ENCODE data around the gene RPRD2. TPM values are rescaled to one million over a fixed set of nuclear protein-coding genes. Genes with fewer than 3 reads are reported as not detected.

The RPRD2 gene
- total RNA-seq, 1 experiment from 2014 or later, result 26.7 TPM

DNA sequence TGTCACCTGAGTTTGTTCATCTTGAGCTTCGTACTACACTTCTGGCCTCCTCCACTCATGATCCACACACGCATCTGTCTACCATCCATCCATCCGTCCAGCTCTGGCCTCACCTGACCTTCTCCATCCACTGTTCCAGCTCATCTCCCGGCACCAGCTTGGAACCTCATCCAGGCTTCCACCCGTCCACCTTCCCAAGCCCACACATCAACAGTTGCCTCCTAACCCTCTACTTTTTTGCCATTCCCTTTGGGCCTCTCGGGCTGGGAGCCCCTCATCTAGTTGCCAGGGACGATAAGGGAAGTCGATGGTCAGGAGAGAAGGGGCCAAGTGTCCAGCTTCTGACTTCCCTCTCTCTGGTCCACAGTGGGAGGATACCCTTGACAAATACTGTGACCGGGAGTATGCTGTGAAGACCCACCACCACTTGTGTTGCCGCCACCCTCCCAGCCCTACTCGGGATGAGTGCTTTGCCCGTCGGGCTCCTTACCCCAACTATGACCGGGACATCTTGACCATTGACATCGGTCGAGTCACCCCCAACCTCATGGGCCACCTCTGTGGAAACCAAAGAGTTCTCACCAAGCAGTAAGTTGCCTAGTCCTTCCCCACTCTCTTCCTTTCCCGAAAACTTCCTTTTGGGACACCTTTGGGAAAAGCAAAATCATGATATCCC is 148.2 kb downstream of the RPRD2 start (continued):
- TF ChIP-seq ZFX (IDR thresholded peaks at IDR 0.05) (no peak), POLR2AphosphoS5 (IDR thresholded peaks at IDR 0.05; ENCODE audit: low read depth, low read length) (no peak), SIN3A (IDR thresholded peaks at IDR 0.05; ENCODE audit: low read depth) (no peak), TCF7L2 (IDR thresholded peaks at IDR 0.05; ENCODE audit: borderline replicate concordance, extremely low read depth, insufficient read depth, insufficient read length) (no peak), CEBPB (IDR thresholded peaks at IDR 0.05; ENCODE audit: low read depth) (no peak), JUND (IDR thresholded peaks at IDR 0.05) (no peak)

DNA sequence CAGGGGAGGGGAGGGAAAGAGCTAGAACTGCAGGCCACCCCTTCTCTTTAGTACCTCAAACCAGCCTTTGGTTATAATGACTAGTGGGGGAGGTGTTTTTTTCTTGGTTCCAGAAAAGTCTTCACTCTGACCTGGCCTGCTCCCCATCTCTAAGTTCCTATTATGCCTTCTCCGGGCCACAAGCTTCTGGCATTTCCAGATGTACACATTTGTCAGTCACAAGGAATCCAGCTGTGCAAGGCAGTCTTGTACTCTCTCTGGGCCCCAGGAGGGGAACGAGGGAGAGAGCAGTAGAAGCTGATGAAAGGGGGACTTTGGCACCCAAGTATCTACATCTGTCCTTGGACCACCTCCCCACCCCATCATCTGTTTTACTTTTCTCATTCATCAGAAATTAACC is 148.9 kb downstream of the RPRD2 start:
- POLR2A ChIA-PET, result no interaction called here
- H3K27me3 ChIP-seq (ENCODE audit: insufficient read depth, low read length), result no peaks in the 10 kb centered on the region
- no TSS peak for BruUV-seq (replicated peaks)
- DNase-seq (ENCODE audit: low read depth, low spot score) (no peak), ATAC-seq (no peak)
- CTCF ChIA-PET, result interaction anchor here (1.5 kb wide), 1 partner anchor 20 kb away, joined by 10 read pairs; no protein-coding TSS in a partner anchor
- intact Hi-C loops (cut with micrococcal nuclease), result no loop called here
- H3K36me3 ChIP-seq (ENCODE audit: control insufficient read depth in 1 of 2, insufficient read depth in 2 of 2, low read length in 2 of 2), result no peaks in the 10 kb centered on the region
- no peak overlapping the region for H3K27ac ChIP-seq (ENCODE audit: low read depth, low read length)
- H3K9me2 ChIP-seq (ENCODE audit: insufficient read depth), result no peaks in the 10 kb centered on the region
- H3K9ac ChIP-seq (ENCODE audit: low read length), result no peak overlapping the region
- RAD21 ChIA-PET (ENCODE audit: low non-redundant PET in 1 of 2, low total read pairs in 2 of 2, uncharacterized antibody in 2 of 2, unreplicated experiment in 2 of 2), result no interaction called here
- H2AFZ ChIP-seq (ENCODE audit: low read depth, low read length, poor library complexity, severe bottlenecking), result no peak overlapping the region
- no peak overlapping the region for H3K4me3 ChIP-seq (replicated peaks in 1 of 2; ENCODE audit: low read depth in 1 of 2, low read length in 2 of 2)
- no peaks in the 10 kb centered on the region for H4K20me1 ChIP-seq (ENCODE audit: insufficient read depth)
- no peaks in the 10 kb centered on the region for H3K9me3 ChIP-seq (ENCODE audit: control insufficient read depth in 1 of 2, insufficient read depth in 1 of 2, low read depth in 1 of 2, low read length in 2 of 2)
- peaks cover 15 to 31% of the 10 kb centered on the region in 2 experiments for H3K4me1 ChIP-seq (ENCODE audit: control insufficient read depth in 1 of 2, insufficient read depth in 2 of 2, low read length in 2 of 2)
- H3K4me2 ChIP-seq (ENCODE audit: low read length), result no peak overlapping the region
- H3K79me2 ChIP-seq (ENCODE audit: insufficient read depth, low read length), result no peaks in the 10 kb centered on the region
- no peak for TF ChIP-seq FOSL1 (IDR thresholded peaks at IDR 0.05; ENCODE audit: low read depth)
- no peak for TF ChIP-seq SP1 (IDR thresholded peaks at IDR 0.05; ENCODE audit: low read depth)
- no peak for TF ChIP-seq SIN3A (IDR thresholded peaks at IDR 0.05; ENCODE audit: low read depth)
- TF ChIP-seq RAD21 (IDR thresholded peaks at IDR 0.05; ENCODE audit: low read depth), result no peak
- TF ChIP-seq, protein P1, sequence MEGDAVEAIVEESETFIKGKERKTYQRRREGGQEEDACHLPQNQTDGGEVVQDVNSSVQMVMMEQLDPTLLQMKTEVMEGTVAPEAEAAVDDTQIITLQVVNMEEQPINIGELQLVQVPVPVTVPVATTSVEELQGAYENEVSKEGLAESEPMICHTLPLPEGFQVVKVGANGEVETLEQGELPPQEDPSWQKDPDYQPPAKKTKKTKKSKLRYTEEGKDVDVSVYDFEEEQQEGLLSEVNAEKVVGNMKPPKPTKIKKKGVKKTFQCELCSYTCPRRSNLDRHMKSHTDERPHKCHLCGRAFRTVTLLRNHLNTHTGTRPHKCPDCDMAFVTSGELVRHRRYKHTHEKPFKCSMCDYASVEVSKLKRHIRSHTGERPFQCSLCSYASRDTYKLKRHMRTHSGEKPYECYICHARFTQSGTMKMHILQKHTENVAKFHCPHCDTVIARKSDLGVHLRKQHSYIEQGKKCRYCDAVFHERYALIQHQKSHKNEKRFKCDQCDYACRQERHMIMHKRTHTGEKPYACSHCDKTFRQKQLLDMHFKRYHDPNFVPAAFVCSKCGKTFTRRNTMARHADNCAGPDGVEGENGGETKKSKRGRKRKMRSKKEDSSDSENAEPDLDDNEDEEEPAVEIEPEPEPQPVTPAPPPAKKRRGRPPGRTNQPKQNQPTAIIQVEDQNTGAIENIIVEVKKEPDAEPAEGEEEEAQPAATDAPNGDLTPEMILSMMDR (IDR thresholded peaks at IDR 0.05 in 2 of 3, conservative IDR thresholded peaks at IDR 0.05 in 1 of 3; ENCODE audit: borderline replicate concordance in 1 of 3, insufficient read depth in 1 of 3, low read depth in 2 of 3, low read length in 2 of 3), result no peak
- TF ChIP-seq SRF (IDR thresholded peaks at IDR 0.05; ENCODE audit: low read depth), result no peak
- no peak for TF ChIP-seq EZH2phosphoT487 (IDR thresholded peaks at IDR 0.05; ENCODE audit: borderline replicate concordance)
- no peak for TF ChIP-seq ELF1 (IDR thresholded peaks at IDR 0.05; ENCODE audit: borderline replicate concordance, low read depth)
- TF ChIP-seq, protein P2, sequence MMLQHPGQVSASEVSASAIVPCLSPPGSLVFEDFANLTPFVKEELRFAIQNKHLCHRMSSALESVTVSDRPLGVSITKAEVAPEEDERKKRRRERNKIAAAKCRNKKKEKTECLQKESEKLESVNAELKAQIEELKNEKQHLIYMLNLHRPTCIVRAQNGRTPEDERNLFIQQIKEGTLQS (IDR thresholded peaks at IDR 0.05), result no peak
- TF ChIP-seq, protein P3, sequence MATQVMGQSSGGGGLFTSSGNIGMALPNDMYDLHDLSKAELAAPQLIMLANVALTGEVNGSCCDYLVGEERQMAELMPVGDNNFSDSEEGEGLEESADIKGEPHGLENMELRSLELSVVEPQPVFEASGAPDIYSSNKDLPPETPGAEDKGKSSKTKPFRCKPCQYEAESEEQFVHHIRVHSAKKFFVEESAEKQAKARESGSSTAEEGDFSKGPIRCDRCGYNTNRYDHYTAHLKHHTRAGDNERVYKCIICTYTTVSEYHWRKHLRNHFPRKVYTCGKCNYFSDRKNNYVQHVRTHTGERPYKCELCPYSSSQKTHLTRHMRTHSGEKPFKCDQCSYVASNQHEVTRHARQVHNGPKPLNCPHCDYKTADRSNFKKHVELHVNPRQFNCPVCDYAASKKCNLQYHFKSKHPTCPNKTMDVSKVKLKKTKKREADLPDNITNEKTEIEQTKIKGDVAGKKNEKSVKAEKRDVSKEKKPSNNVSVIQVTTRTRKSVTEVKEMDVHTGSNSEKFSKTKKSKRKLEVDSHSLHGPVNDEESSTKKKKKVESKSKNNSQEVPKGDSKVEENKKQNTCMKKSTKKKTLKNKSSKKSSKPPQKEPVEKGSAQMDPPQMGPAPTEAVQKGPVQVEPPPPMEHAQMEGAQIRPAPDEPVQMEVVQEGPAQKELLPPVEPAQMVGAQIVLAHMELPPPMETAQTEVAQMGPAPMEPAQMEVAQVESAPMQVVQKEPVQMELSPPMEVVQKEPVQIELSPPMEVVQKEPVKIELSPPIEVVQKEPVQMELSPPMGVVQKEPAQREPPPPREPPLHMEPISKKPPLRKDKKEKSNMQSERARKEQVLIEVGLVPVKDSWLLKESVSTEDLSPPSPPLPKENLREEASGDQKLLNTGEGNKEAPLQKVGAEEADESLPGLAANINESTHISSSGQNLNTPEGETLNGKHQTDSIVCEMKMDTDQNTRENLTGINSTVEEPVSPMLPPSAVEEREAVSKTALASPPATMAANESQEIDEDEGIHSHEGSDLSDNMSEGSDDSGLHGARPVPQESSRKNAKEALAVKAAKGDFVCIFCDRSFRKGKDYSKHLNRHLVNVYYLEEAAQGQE (IDR thresholded peaks at IDR 0.05; ENCODE audit: low read depth), result no peak
- no peak for TF ChIP-seq YY1 (IDR thresholded peaks at IDR 0.05; ENCODE audit: extremely low read depth, insufficient replicate concordance, low read depth, low read length)
- TF ChIP-seq CEBPB (IDR thresholded peaks at IDR 0.05; ENCODE audit: low read depth), result no peak
- TF ChIP-seq JUND (IDR thresholded peaks at IDR 0.05), result no peak
- no peak for TF ChIP-seq ZBTB33 (IDR thresholded peaks at IDR 0.05; ENCODE audit: extremely low read depth, insufficient replicate concordance, low read length)
- no peak for TF ChIP-seq ZFX (IDR thresholded peaks at IDR 0.05)
